NCI-H1694 (cell line): ENCODE measurements around the gene CATSPER3.

Source experiments
- DNase-seq: peaks from one replicate; lab custom pipeline; 2025; lab: John Stamatoyannopoulos, UW

Gene CATSPER3

DNA sequence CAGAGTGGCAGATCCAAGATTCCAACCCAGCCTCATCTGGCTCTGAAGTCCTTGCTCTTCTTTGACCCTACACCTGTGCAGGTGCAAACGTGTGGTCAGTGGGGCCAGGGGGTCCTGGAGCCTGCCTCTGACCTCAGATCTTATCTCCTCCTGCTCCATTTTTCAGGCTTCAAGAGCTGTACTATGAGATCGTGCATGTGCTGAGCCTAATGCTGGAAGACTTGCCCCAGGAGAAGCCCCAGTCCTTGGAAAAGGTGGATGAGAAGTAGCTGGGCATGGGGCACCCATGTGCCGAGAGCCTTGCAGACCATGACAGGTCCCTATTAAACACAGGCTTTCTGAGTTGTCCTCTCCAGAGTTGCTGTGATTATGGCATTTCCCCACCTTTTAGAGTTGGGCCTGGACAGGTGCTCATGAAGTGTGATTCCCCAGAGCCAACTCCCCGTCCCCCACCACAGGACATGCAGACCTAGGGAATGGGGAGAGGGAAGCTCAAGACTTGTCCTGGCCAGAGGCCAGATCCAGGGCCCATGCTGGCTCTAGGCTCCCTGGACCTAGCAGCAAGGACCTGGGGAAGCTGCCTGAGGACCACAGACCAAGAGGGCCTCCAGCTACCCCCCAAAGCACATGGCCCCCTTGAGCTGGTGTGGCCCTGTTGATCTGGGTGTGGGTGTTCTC is 43.8 kb downstream of the CATSPER3 start:
- no peak for DNase-seq

DNA sequence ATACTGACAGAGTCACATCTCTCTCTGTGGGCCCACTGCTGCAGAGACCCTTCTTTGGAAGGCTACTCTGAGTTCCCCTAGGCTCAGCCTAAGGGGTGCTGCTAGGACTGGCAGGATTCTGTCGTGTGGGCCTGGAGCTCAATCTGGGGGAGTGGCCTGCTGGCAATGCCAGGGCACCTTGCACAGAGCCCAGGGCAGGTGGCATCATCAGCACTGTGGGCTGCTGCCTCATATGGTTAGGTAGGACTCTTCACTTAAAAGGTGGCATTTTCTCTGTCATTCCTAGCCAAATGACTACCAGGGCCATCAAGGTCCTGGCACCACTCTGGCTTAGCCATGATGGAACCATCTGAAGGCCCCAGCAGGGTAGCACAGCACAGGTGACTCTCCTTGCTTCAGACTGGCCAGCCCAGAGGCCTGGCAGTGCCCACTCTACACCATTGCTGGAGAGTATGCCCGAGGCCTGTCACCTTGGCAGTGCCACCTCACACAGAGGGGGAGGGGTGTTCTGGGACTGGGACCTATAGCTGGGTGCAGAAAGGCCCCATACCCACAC is 44.4 kb downstream of the CATSPER3 start:
- DNase-seq: no peak

GRCh38 chr5:135012951-135013391 is 45.3 kb downstream of the CATSPER3 start:
- no peak for DNase-seq

DNA sequence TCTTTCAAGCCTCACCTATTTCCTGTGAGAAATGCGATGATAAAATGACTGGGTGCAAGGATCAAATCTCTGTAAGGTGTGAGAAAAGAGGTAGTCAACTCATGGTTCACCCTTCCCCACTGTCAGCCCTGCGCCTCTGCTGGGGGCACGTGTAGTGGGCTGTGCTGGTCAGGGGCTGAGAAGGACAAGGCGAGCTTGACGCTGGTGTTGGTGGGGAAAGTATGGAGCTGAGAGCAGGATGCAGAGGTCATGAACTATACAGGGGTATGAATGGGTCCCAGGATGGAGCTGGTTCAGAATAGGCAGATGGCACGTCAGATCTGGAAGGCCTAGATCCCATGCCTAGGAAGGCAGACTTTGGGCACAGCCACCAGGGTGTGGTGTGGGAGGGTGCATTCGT is 45.7 kb downstream of the CATSPER3 start:
- DNase-seq: no peak

DNA sequence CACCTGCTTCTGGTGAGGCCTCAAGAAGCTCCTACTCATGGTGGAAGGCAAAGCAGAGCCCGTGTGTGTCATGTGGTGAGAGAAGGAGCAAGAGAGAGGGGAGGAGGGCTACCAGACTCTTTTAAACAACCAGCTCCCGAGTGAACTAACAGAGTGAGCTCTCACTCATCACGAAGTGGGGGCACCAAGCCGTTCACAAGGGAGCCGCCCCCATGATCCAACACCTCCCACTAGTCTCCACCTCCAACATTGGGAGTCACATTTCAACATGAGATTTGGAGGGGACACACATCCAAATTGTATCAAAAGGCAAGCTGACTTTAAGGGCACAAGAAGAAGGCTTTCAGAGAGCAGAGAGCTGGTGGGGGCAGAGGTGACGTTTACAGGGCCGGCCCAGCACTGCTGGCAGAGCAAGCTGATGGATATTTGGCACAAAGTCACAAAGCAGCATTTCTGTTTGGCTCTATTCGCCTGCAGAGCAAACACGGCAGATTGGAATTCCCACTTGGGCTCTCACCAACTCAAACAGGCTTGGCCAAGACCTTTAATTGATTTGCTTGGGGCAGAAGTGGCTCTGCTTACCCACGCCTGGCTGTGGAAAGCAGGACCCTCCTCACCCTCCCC is 46.4 kb downstream of the CATSPER3 start:
- DNase-seq: no peak

DNA sequence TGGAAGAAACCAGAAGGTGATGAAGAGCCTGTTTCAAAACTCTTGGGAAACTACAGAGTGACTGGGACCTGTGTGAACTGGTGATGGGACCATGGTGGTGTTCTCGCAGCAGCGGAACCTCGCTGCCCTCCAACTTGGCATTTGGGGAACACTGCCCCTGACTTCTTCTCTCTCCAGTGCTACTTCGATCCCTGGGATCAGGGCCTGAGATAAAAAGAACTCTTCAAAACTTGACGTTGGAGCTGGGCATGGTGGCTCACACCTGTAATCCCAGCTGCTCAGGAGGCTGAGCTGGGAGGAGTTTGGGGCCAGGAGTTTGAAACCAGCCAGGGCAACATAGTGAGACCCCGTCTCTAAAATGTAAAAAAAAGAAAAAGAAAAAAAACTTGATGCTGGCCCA is 48.2 kb downstream of the CATSPER3 start:
- no peak for DNase-seq

DNA sequence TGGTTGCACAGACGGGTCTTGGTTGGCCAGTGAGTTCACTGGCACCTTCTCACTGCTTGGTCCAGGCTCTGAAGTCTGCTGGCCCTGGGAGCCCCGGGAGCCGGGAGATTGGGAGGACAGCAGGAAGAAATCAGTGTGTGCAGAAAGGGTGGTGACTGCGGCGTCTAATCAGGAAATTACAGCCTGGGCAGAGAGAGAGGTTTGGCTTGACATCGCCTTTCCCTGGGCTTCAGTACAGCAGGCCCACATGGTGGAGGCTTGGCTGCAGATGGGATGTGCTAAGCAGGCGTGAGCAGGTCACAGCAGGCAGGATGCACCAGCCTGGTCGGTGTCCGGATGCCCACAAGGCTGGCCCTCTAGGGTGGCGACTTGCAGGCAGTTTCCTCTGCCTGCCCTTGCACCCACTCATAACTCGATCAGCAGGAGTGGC is 49.2 kb downstream of the CATSPER3 start:
- no peak for DNase-seq

- no peak for DNase-seq
Observed at GRCh38 chr5:135018457-135018856, 50.8 kb downstream of the CATSPER3 start.

- DNase-seq: no peak
Observed at GRCh38 chr5:135019314-135019713, 51.6 kb downstream of the CATSPER3 start.

- DNase-seq: no peak
Observed at GRCh38 chr5:135020111-135020895, 52.6 kb downstream of the CATSPER3 start.

GRCh38 chr5:135024956-135025729 is 57.4 kb downstream of the CATSPER3 start:
- no peak for DNase-seq

GRCh38 chr5:135025730-135026644 is 58.3 kb downstream of the CATSPER3 start:
- no peak for DNase-seq

DNA sequence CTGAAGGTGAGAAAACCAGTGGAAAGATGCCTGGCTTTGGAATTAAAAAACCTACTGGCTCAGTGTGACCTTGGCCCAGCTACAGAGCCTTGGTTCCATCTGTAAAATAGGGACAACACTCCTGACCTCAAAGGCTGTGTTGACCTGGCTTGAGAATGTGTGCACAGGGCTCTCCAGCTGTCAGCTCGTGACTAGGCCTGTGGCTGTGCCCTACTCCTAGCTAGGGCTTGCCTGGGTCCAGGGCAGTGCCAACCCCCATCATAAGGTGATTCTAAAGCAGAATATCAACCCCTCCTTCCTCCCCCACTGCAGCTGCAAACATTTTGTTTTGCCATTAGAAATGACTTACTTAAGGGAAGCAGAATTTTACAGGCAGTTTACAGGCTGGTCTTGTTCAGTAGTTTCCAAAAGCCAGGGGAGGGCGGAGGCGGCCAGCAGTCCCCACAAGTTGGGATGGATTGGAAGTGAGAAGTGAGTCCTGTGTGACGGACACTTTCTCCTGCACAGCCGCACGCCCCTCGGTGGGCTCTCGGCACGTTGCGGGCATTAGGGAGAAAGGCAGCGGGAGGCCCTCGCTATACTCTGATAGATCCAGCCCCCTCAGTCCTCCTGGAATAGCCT is 59.0 kb downstream of the CATSPER3 start:
- DNase-seq: no peak

DNA sequence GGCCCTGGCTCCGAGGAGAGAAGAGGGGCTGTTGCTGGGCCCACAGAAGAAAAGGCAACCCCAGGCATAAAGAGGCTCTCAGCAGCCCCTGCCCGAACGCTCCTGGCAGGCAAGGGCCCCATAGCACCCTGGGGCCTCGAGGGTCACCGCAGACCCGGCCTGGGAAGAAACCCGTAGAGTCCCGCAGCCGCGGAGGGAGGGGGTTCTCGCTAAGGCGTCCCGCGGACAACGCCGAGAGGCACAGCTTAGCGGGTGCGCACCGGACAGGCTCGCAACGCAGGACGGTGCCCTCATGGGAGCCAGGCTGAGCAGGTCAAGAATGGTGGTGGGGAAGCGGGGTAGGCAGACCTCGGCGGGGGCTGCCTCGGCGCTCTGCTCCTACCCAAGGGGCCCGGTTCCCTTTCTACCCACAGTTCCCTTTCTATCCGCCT is 59.6 kb downstream of the CATSPER3 start:
- no peak for DNase-seq

DNA sequence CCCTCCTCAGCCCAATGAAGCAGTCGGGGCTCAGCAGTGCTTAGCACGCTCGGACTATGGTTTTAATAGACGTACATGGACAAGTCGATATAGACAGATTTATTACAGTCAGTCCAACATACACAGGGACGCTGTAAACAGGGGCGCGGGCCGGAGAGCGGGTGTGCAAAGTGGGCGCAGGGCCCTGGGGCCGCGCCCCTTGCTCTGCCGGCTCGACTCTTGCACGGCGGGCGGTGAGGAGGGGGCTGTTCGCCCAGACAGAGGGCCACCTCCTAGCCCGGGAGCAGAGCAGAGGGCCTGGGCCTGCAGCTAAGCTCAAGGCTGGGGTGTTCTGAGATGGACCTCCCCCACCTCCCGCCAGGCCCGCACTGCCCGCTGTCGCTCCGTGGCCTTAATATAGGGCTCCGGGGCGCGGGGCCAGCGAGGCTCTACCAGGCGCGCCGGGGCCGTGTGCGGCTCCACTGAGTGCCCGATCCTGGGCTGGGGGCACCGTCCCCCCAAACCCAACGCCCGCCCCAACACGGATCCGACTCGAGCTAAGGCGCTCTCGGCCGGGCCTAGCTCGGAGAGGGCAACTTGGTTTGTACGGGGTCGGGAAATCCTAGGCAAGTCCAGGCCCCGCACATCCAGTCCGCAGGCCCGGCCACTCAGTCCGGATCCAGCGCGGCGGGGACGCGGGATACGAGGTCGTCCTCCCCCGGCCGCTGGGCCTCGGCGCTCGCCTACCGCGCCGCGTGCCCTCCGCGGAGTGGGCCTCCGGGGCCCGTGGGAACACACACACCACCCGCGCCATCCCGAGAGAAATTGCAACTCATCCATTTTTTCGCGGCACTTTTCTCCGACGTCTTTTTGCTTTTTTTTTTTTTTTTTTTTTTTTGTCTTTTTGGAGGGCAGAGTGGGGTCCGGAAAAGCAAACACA is 60.2 kb downstream of the CATSPER3 start:
- DNase-seq: no peak

DNA sequence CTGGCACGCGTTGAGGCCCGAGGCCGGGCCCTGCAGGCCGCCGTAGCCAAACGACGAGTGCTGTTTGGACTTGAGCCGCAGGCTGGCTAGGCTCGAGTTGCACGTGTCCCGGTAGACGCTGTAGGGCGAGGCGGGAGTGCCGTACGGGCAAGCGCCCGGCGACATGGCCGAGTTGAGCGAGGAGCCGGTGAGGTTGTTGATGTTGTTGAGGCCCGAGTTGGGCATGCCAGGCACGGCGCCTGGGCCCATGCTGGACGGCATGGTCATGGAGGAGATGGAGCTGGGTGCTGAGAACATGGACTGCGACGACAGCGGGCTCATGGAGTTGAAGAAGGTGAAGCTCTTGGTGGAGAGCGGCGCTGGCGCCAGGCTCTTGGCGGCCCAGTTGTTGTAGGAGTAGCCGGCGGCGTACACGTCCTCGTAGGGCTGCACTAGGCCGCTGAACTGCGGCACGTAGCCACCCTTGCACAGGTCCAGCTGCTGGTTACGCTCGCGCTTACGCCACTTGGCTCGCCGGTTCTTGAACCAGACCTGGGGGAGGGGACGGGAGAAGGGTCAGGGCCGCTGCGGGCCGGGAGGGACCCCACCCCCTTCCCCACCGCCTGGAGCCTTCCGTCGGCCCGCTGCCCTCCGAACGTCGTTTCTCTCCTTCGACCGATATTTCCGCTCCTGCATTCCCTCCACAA is 61.2 kb downstream of the CATSPER3 start:
- DNase-seq: no peak

- DNase-seq: no peak
Observed at GRCh38 chr5:135029477-135030122, 61.9 kb downstream of the CATSPER3 start.
